ENCODE results near the gene OTUD1.

DNA sequence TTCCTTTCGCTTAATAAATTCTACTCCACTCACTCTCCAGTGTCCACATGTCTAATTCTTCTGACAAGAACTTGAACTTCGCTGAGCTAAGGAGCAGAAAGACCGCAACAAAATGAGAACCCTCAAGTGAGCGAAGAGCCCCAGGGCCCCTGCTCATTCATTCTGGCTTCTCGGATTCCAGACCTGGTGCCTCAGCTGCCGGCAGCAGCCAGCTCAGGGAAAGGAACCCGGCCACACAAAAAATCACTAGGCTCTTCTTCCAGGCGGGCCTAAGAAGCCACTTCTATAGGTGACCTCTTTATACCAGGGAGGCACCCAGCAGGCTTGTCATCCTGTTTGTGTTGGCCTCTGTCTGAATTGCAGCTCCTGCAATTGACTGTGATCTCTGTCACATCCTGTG, 33.3 kb downstream of the OTUD1 start:
- TF ChIP-seq POLR2A (IDR thresholded peaks at IDR 0.05; ENCODE audit: borderline replicate concordance, extremely low read depth, insufficient read depth, insufficient read length) (no peak), EZH2 (IDR thresholded peaks at IDR 0.05) (no peak), POLR2AphosphoS5 (IDR thresholded peaks at IDR 0.05; ENCODE audit: low read depth, low read length) (no peak), JUND (IDR thresholded peaks at IDR 0.05) (no peak), SIN3A (IDR thresholded peaks at IDR 0.05; ENCODE audit: low read depth) (no peak), RAD21 (IDR thresholded peaks at IDR 0.05; ENCODE audit: low read depth) (no peak), EZH2phosphoT487 (IDR thresholded peaks at IDR 0.05; ENCODE audit: borderline replicate concordance) (no peak), YY1 (IDR thresholded peaks at IDR 0.05; ENCODE audit: extremely low read depth, insufficient replicate concordance, low read depth, low read length) (no peak), SP1 (IDR thresholded peaks at IDR 0.05; ENCODE audit: low read depth) (no peak), ZNF274 (IDR thresholded peaks at IDR 0.05; ENCODE audit: low read depth, low read length) (no peak)
- TF ChIP-seq, protein P1, sequence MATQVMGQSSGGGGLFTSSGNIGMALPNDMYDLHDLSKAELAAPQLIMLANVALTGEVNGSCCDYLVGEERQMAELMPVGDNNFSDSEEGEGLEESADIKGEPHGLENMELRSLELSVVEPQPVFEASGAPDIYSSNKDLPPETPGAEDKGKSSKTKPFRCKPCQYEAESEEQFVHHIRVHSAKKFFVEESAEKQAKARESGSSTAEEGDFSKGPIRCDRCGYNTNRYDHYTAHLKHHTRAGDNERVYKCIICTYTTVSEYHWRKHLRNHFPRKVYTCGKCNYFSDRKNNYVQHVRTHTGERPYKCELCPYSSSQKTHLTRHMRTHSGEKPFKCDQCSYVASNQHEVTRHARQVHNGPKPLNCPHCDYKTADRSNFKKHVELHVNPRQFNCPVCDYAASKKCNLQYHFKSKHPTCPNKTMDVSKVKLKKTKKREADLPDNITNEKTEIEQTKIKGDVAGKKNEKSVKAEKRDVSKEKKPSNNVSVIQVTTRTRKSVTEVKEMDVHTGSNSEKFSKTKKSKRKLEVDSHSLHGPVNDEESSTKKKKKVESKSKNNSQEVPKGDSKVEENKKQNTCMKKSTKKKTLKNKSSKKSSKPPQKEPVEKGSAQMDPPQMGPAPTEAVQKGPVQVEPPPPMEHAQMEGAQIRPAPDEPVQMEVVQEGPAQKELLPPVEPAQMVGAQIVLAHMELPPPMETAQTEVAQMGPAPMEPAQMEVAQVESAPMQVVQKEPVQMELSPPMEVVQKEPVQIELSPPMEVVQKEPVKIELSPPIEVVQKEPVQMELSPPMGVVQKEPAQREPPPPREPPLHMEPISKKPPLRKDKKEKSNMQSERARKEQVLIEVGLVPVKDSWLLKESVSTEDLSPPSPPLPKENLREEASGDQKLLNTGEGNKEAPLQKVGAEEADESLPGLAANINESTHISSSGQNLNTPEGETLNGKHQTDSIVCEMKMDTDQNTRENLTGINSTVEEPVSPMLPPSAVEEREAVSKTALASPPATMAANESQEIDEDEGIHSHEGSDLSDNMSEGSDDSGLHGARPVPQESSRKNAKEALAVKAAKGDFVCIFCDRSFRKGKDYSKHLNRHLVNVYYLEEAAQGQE (IDR thresholded peaks at IDR 0.05; ENCODE audit: low read depth), result no peak
- TF ChIP-seq, protein P2, sequence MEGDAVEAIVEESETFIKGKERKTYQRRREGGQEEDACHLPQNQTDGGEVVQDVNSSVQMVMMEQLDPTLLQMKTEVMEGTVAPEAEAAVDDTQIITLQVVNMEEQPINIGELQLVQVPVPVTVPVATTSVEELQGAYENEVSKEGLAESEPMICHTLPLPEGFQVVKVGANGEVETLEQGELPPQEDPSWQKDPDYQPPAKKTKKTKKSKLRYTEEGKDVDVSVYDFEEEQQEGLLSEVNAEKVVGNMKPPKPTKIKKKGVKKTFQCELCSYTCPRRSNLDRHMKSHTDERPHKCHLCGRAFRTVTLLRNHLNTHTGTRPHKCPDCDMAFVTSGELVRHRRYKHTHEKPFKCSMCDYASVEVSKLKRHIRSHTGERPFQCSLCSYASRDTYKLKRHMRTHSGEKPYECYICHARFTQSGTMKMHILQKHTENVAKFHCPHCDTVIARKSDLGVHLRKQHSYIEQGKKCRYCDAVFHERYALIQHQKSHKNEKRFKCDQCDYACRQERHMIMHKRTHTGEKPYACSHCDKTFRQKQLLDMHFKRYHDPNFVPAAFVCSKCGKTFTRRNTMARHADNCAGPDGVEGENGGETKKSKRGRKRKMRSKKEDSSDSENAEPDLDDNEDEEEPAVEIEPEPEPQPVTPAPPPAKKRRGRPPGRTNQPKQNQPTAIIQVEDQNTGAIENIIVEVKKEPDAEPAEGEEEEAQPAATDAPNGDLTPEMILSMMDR (IDR thresholded peaks at IDR 0.05 in 2 of 3, conservative IDR thresholded peaks at IDR 0.05 in 1 of 3; ENCODE audit: borderline replicate concordance in 1 of 3, insufficient read depth in 1 of 3, low read depth in 2 of 3, low read length in 2 of 3), result no peak
- TF ChIP-seq, protein P3, sequence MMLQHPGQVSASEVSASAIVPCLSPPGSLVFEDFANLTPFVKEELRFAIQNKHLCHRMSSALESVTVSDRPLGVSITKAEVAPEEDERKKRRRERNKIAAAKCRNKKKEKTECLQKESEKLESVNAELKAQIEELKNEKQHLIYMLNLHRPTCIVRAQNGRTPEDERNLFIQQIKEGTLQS (IDR thresholded peaks at IDR 0.05), result no peak
